Upper lobe of left lung (tissue), 4 donors: Measurements from ENCODE around the gene SPTB.

ENCODE experiments used
- CTCF ChIP-seq, 6 experiments: fragments of 450-650 bp in 4 of 6; fragments of 200-600 bp in 2 of 6; sonication (generic) in 2 of 6; IDR thresholded peaks; one replicate each; pipeline ENCODE4 v1.5.1; 2016 to 2019; ENCODE audit warnings: antibody characterized with exemption in 6 of 6
- EP300 ChIP-seq, 4 donors: sonication (generic); formaldehyde crosslinking; IDR thresholded peaks; one replicate each; pipeline ENCODE4 v1.5.1; 2017; ENCODE audit warnings: antibody characterized with exemption in 4 of 4, control low read depth in 2 of 4
- POLR2A ChIP-seq, 4 donors: fragments of 450-650 bp; IDR thresholded peaks; one replicate each; pipeline ENCODE4 v1.5.1; 2016 to 2017; ENCODE audit warnings: antibody characterized with exemption in 4 of 4, mild to moderate bottlenecking in 2 of 4
- POLR2AphosphoS5 ChIP-seq, 2 donors: sonication (generic); formaldehyde crosslinking; IDR thresholded peaks; one replicate each; pipeline ENCODE4 v1.5.1; 2017; ENCODE audit warnings: antibody characterized with exemption in 2 of 2

- no peak for TF ChIP-seq CTCF (IDR thresholded peaks at IDR 0.05)
- no peak for TF ChIP-seq POLR2A (IDR thresholded peaks at IDR 0.05)
- no peak for TF ChIP-seq POLR2AphosphoS5 (IDR thresholded peaks at IDR 0.05)
- TF ChIP-seq EP300 (IDR thresholded peaks at IDR 0.05): no peak
These were observed 113.1 kb downstream of the SPTB start for GRCh38 chr14:64766430-64767151.
